OCI-LY3 (cell line): ENCODE data around the gene ANKRD45.

ENCODE experiments used
- EZH2phosphoT487 ChIP-seq: fragments of 200-600 bp; shearing (Covaris generic); IDR thresholded peaks from 2 replicates; pipeline ENCODE4 v1.6.1; 2018; ENCODE audit warnings: antibody characterized with exemption, mixed run types, low read depth
- TF ChIP-seq, protein P1 (sequence below): fragments of 200-600, 300-600 bp; sonication (generic); IDR thresholded peaks from 2 replicates; pipeline ENCODE4 v1.5.1; 2014; ENCODE audit warnings: antibody characterized with exemption, low read length, low read depth

DNA sequence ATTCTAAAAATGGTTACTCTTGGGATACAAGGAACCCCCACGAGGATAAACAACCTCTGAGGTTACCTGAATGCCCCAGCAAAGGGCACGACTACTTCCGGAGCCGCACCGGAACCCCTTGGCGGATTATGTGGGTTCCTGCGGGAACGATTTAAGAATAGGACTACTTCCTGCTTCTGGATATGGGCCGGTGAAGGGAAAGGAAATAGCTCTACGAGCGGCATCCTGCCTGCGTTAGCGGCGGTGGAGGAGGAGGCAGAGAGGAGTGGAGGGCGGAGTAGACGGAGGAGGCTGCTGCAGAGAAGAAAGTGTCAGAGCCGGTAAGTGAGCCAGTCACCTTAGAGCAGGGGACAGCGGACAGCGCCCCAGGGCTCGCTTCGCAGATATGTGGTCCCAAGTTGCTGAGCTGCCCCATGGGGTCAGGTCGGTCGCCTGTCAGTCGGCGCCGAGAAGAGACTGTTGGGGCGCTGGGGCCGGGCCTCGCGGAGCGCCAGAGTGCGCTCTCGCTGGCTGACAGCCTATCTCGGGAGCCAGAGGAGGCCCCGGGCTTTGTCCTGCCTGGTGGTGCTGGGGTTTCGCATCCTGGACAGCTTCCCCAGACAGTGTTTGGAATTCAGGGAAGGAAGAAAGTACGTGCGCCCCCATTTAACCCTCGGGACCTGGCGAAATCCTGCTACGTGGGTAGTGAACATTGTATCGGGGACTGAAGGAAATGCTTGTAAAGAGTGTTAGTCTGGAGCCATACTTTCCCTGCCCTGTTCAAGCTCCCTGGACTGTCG lies 45.3 kb upstream of the ANKRD45 start, which contains the start of gene KLHL20:
- TF ChIP-seq, protein P1, sequence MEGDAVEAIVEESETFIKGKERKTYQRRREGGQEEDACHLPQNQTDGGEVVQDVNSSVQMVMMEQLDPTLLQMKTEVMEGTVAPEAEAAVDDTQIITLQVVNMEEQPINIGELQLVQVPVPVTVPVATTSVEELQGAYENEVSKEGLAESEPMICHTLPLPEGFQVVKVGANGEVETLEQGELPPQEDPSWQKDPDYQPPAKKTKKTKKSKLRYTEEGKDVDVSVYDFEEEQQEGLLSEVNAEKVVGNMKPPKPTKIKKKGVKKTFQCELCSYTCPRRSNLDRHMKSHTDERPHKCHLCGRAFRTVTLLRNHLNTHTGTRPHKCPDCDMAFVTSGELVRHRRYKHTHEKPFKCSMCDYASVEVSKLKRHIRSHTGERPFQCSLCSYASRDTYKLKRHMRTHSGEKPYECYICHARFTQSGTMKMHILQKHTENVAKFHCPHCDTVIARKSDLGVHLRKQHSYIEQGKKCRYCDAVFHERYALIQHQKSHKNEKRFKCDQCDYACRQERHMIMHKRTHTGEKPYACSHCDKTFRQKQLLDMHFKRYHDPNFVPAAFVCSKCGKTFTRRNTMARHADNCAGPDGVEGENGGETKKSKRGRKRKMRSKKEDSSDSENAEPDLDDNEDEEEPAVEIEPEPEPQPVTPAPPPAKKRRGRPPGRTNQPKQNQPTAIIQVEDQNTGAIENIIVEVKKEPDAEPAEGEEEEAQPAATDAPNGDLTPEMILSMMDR: peak; percentile 16; the same call in 1 of the 2 replicates
- TF ChIP-seq EZH2phosphoT487: no peak
